Measurements from ENCODE around the gene HAPLN3.

GRCh38 chr15:88828791-88829190, 66.6 kb downstream of the HAPLN3 start:
- TF ChIP-seq CTCF (IDR thresholded peaks at IDR 0.05) (no peak), POLR2A (IDR thresholded peaks at IDR 0.05) (no peak)
